SH-SY5Y (cell line): ENCODE measurements around the gene ARMC9.

Experiments
- GATA2 ChIP-seq: IDR thresholded peaks from 2 replicates; pipeline ENCODE4 v1.6.1; 2011; ENCODE audit warnings: mild to moderate bottlenecking, low read depth, low read length
- GATA3 ChIP-seq: IDR thresholded peaks from 2 replicates; pipeline ENCODE4 v1.6.1; 2011; ENCODE audit warnings: low read depth, mild to moderate bottlenecking, low read length, moderate library complexity

- TF ChIP-seq GATA2 (no peak), GATA3 (no peak)
Observed at GRCh38 chr2:231174211-231174651, 24.2 kb upstream of the ARMC9 start.
